Endothelial cell (in vitro differentiated cells): ENCODE results near the gene LMO3. TPM values are rescaled to one million over a fixed set of nuclear protein-coding genes. Genes with fewer than 3 reads are reported as not detected.

Experiments
- DNase-seq: peaks from one replicate; pipeline ENCODE4 v3.0.0; 2021; ENCODE audit warnings: low spot score
- H3K27ac Mint-ChIP-seq: one replicate; pipeline ENCODE4 v1.8.0; 2021; ENCODE audit warnings: mixed read lengths, inconsistent platforms; ENCODE audit not compliant: unreplicated experiment
- H3K27me3 Mint-ChIP-seq: one replicate; pipeline ENCODE4 v1.8.0; 2021; ENCODE audit warnings: mild to moderate bottlenecking, moderate library complexity, mixed read lengths, inconsistent platforms; ENCODE audit not compliant: unreplicated experiment
- H3K36me3 Mint-ChIP-seq: one replicate; pipeline ENCODE4 v1.8.0; 2021; ENCODE audit warnings: mild to moderate bottlenecking, low read depth, mixed read lengths, inconsistent platforms; ENCODE audit not compliant: unreplicated experiment
- H3K4me1 Mint-ChIP-seq: one replicate; pipeline ENCODE4 v1.8.0; 2021; ENCODE audit warnings: mild to moderate bottlenecking, mixed read lengths, inconsistent platforms; ENCODE audit not compliant: unreplicated experiment
- H3K4me3 Mint-ChIP-seq: one replicate; pipeline ENCODE4 v1.8.0; 2021; ENCODE audit warnings: mild to moderate bottlenecking, mixed read lengths, inconsistent platforms; ENCODE audit not compliant: unreplicated experiment
- H3K9me3 Mint-ChIP-seq: one replicate; pipeline ENCODE4 v1.8.0; 2021; ENCODE audit warnings: mixed read lengths, inconsistent platforms; ENCODE audit not compliant: unreplicated experiment
- CTCF ChIP-seq: fragments of 200-600 bp; sonication (generic); IDR thresholded peaks from one replicate; pipeline ENCODE4 v1.5.0; 2021; ENCODE audit warnings: antibody characterized with exemption; ENCODE audit not compliant: unreplicated experiment
- long read RNA-seq: library from polyadenylated mRNA; unstranded; transcript quantifications from one replicate; pipeline ENCODE4 v2.0.0, GENCODE V29; 2020; ENCODE audit not compliant: unreplicated experiment
- total RNA-seq: library from RNA; stranded (reverse); fragmentation: NEBNext Ultra II Directional; extraction: Animal tissue kit (Norgen Biotek cat#: 25700); gene quantifications from one replicate; pipeline ENCODE4 v1.2.1, GENCODE V29; 2021; ENCODE audit not compliant: unreplicated experiment

The LMO3 gene
- total RNA-seq: not detected
- long read RNA-seq: 0 reads

GRCh38 chr12:16606117-16606200, at the start of gene LMO3:
TSS of gene LMO3 (minus strand) at chr12:16606162. CDS start at chr12:16600860, 5,302 bp downstream.
- TF ChIP-seq CTCF: no peak
- Mint-ChIP-seq H3K27ac (no peak within 1 kb of the TSS), H3K36me3 (no peaks in the 10 kb centered on the region), H3K4me1 (peaks cover 37% of the 10 kb centered on the region), H3K9me3 (no peaks in the 10 kb centered on the region), H3K27me3 (peaks cover 7% of the 10 kb centered on the region), H3K4me3 (peak within 1 kb of the TSS; percentile 90)
- no peak for DNase-seq

- H3K9me3 Mint-ChIP-seq: no peaks in the 10 kb centered on the region
- H3K36me3 Mint-ChIP-seq: no peaks in the 10 kb centered on the region
- TF ChIP-seq CTCF: no peak
- H3K4me3 Mint-ChIP-seq: no peak overlapping the region
- H3K27ac Mint-ChIP-seq: no peak overlapping the region
- H3K4me1 Mint-ChIP-seq: no peaks in the 10 kb centered on the region
- H3K27me3 Mint-ChIP-seq: no peaks in the 10 kb centered on the region
- DNase-seq: no peak
These were observed 30.6 kb upstream of the LMO3 start for GRCh38 chr12:16636435-16637055.

GRCh38 chr12:16634786-16635185, 28.8 kb upstream of the LMO3 start:
- no peak for DNase-seq
- Mint-ChIP-seq H3K27ac (no peak overlapping the region), H3K9me3 (no peaks in the 10 kb centered on the region), H3K36me3 (no peaks in the 10 kb centered on the region), H3K27me3 (no peaks in the 10 kb centered on the region), H3K4me1 (no peaks in the 10 kb centered on the region), H3K4me3 (no peak overlapping the region)
- TF ChIP-seq CTCF: no peak

- Mint-ChIP-seq H3K9me3 (no peaks in the 10 kb centered on the region), H3K27ac (no peak overlapping the region), H3K27me3 (peaks cover 1% of the 10 kb centered on the region), H3K4me3 (no peak overlapping the region), H3K36me3 (no peaks in the 10 kb centered on the region), H3K4me1 (no peaks in the 10 kb centered on the region)
- TF ChIP-seq CTCF: no peak
- no peak for DNase-seq
These were observed 21.0 kb upstream of the LMO3 start for GRCh38 chr12:16626991-16627390.

GRCh38 chr12:16622338-16622737, 16.4 kb upstream of the LMO3 start:
- H3K27ac Mint-ChIP-seq: no peak overlapping the region
- no peaks in the 10 kb centered on the region for H3K9me3 Mint-ChIP-seq
- H3K27me3 Mint-ChIP-seq: no peaks in the 10 kb centered on the region
- no peak overlapping the region for H3K4me3 Mint-ChIP-seq
- no peaks in the 10 kb centered on the region for H3K4me1 Mint-ChIP-seq
- no peaks in the 10 kb centered on the region for H3K36me3 Mint-ChIP-seq
- TF ChIP-seq CTCF: no peak
- no peak for DNase-seq
